Astrocyte (in vitro differentiated cells and primary cell): ENCODE data around the gene NGRN.

ENCODE experiments used
- EZH2 ChIP-seq: IDR thresholded peaks from 2 replicates; pipeline ENCODE4 v1.6.1; 2012; ENCODE audit warnings: mild to moderate bottlenecking, low read length, inconsistent platforms; ENCODE audit not compliant: insufficient read depth
- TF ChIP-seq, protein P1 (sequence below): IDR thresholded peaks from 2 replicates; pipeline ENCODE4 v1.5.1; 2011; ENCODE audit warnings: low read depth, mild to moderate bottlenecking, inconsistent platforms, low read length, moderate library complexity; ENCODE audit not compliant: insufficient read depth

DNA sequence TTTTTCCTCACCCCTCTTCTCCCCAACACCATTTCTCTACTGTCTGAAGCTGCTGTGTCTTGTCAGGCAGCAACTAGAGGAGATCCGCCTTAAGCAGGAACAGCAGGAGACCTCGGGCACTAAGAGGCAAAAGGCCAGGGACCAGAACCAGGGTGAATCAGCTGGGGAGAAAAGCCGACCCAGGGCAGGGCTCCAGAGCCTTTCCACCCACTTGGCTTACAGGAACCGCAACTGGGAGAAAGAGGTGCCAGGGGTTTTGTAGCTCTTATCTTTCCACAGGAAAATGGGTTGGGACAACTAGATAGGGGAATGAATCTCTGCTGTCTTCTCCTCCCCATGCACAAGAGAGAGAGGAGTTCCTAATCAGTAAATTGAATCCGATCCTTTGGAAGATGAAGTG, 3.0 kb upstream of the NGRN start:
- TF ChIP-seq, protein P1, sequence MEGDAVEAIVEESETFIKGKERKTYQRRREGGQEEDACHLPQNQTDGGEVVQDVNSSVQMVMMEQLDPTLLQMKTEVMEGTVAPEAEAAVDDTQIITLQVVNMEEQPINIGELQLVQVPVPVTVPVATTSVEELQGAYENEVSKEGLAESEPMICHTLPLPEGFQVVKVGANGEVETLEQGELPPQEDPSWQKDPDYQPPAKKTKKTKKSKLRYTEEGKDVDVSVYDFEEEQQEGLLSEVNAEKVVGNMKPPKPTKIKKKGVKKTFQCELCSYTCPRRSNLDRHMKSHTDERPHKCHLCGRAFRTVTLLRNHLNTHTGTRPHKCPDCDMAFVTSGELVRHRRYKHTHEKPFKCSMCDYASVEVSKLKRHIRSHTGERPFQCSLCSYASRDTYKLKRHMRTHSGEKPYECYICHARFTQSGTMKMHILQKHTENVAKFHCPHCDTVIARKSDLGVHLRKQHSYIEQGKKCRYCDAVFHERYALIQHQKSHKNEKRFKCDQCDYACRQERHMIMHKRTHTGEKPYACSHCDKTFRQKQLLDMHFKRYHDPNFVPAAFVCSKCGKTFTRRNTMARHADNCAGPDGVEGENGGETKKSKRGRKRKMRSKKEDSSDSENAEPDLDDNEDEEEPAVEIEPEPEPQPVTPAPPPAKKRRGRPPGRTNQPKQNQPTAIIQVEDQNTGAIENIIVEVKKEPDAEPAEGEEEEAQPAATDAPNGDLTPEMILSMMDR, result no peak
- TF ChIP-seq EZH2, result no peak
